SU-DHL-6 (cell line): ENCODE measurements around the gene OSM.

Experiments used
- CTCF ChIP-seq: fragments of 200-600 bp; sonication (generic); IDR thresholded peaks from one replicate; pipeline ENCODE4 v1.5.1; 2017; ENCODE audit warnings: antibody characterized with exemption, mild to moderate bottlenecking, low read length, moderate library complexity; ENCODE audit not compliant: insufficient read depth, poor library complexity, severe bottlenecking
- EZH2phosphoT487 ChIP-seq: fragments of 200-600 bp; sonication (generic), shearing (Covaris generic); conservative IDR thresholded peaks from 2 replicates; pipeline ENCODE4 v1.6.1; 2018; ENCODE audit warnings: mild to moderate bottlenecking, antibody characterized with exemption, low read length, moderate library complexity, mixed read lengths

GRCh38 chr22:30285846-30286200 lies 19.2 kb upstream of the OSM start:
- TF ChIP-seq CTCF (no peak), EZH2phosphoT487 (no peak)
